HG02759 (cell line): ENCODE measurements around the gene KRT17.
"Not testable (repeated sequence)": the region's sequence is repeated elsewhere in the genome, so short reads cannot be mapped to it uniquely, and the experiment has no call there.

Source experiments
- ATAC-seq: cut with Tn5 transposase; IDR thresholded peaks from one replicate; pipeline ENCODE4 v1.9.1; 2021; ENCODE audit warnings: mild to moderate bottlenecking, moderate library complexity; ENCODE audit not compliant: unreplicated experiment

Gene KRT17

GRCh38 chr17:41621435-41621817 lies 2.9 kb downstream of the KRT17 start:
- not testable (repeated sequence) for ATAC-seq

GRCh38 chr17:41620583-41621434 lies 3.6 kb downstream of the KRT17 start:
- ATAC-seq: no peak

GRCh38 chr17:41619927-41620582 lies 4.3 kb downstream of the KRT17 start:
- not testable (repeated sequence) for ATAC-seq

GRCh38 chr17:41619036-41619926 lies 5.1 kb downstream of the KRT17 start:
- ATAC-seq: no peak

- ATAC-seq: no peak
These were observed 5.9 kb downstream of the KRT17 start for GRCh38 chr17:41618341-41619035.

- no peak for ATAC-seq
These were observed 6.7 kb downstream of the KRT17 start for GRCh38 chr17:41617698-41618097.

GRCh38 chr17:41617136-41617535 lies 7.2 kb downstream of the KRT17 start:
- no peak for ATAC-seq

GRCh38 chr17:41616486-41616885 lies 7.9 kb downstream of the KRT17 start:
- not testable (repeated sequence) for ATAC-seq

GRCh38 chr17:41615454-41615853 lies 8.9 kb downstream of the KRT17 start:
- no peak for ATAC-seq

GRCh38 chr17:41614767-41615166 lies 9.6 kb downstream of the KRT17 start:
- ATAC-seq: not testable (repeated sequence)

GRCh38 chr17:41614098-41614497 lies 10.3 kb downstream of the KRT17 start:
- no peak for ATAC-seq

- no peak for ATAC-seq
These were observed 10.9 kb downstream of the KRT17 start for GRCh38 chr17:41613277-41614082.

- ATAC-seq: not testable (repeated sequence)
These were observed 11.8 kb downstream of the KRT17 start, which contains the start of gene KRT16 for GRCh38 chr17:41612376-41613160. TSS of gene KRT16 (minus strand) at chr17:41612767. CDS start at chr17:41612688, 79 bp downstream.

GRCh38 chr17:41610965-41611640 lies 13.3 kb downstream of the KRT17 start:
- no peak for ATAC-seq

- ATAC-seq: not testable (repeated sequence)
These were observed 14.3 kb downstream of the KRT17 start for GRCh38 chr17:41610061-41610517.

GRCh38 chr17:41606930-41607329 lies 17.4 kb downstream of the KRT17 start:
- not testable (repeated sequence) for ATAC-seq

GRCh38 chr17:41602524-41602923 lies 21.9 kb downstream of the KRT17 start:
- ATAC-seq: no peak

- no peak for ATAC-seq
These were observed 24.1 kb downstream of the KRT17 start for GRCh38 chr17:41600318-41600717.
